Activated CD8-positive, alpha-beta memory T cell treated with anti-CD3 and anti-CD28 coated beads, Interleukin-2, amount 50 U/mL, for 48 hours (primary cell): ENCODE data around the gene IL36RN.

Experiments used
- DNase-seq: peaks from one replicate; pipeline ENCODE4 v3.0.0-alpha.2; 2020

Gene IL36RN

GRCh38 chr2:113058998-113059960 lies at the start of gene IL36RN:
Gene IL36RN (plus strand): TSS chr2:113059198. CDS start chr2:113059439, 241 bp downstream.
- no peak for DNase-seq

DNA sequence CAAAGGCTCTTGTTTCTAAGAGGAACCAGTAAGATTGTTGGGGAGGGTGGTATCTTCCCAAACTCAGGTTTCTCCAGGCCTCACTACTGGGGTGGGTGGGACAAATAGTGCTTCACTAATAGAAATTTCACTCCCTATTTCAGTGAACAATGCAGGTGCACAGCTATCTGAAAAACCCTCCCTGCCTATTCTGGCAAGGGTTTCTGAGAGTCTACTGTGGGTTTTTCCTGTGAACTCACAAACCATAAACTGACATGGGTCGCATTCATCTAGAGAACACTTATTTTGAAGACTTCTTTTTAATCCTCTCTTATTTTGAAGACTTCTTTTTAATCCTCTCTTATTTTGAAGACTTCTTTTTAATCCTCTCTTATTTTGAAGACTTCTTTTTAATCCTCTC lies 49.4 kb upstream of the IL36RN start:
- no peak for DNase-seq

DNA sequence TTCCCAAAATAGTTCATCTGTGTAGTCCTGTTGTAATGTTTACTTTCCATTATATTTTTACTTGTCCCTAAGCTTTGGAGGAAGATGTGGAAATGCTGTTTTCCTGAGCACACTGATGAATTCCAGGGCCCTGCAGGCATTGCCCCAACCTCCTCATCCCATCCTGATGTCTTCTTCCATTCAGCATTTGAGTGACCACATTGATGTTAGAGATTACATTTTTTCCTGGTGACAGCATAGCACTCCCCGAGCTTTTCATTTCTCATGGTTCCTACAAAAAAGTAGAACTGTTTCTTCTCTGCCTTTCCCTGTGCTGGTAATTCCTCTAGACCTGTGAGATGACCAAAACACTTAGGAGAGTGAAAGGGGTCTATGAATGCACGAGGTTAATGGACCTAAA lies 48.9 kb upstream of the IL36RN start:
- DNase-seq, result no peak

DNA sequence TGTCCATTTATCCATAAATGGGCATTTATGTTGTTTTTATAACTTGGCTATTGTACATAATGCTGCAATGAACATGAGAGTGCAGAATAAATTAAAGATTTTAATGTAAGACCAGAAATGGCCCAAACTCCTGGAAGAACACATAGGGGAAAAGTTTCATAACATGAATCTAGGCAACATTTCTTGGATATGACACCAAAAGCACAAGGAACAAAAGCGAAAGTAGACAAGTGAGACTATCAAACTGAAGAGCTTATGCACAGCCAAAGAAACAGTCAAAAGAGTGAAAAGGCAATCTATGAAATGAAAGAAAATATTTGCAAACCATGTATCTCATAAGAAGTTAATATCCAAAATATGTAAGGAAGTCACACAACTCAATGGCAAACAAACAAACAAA lies 47.9 kb upstream of the IL36RN start:
- DNase-seq, result no peak

GRCh38 chr2:113012436-113013335 lies 46.3 kb upstream of the IL36RN start:
- no peak for DNase-seq

DNA sequence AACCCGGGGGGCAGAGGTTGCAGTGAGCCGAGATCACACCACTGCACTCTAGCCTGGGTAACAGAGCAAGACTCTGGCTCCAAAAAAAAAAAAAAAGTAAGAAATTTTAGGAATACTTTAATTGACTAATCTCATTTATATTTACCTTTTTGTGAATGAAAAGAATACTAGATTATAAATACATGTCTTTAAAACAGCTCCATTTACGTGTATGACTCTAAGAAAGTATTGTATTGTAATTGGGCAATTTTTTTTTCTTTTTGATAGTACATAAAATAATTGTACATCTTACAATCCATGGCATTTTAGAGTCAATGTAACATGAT lies 45.7 kb upstream of the IL36RN start:
- no peak for DNase-seq

DNA sequence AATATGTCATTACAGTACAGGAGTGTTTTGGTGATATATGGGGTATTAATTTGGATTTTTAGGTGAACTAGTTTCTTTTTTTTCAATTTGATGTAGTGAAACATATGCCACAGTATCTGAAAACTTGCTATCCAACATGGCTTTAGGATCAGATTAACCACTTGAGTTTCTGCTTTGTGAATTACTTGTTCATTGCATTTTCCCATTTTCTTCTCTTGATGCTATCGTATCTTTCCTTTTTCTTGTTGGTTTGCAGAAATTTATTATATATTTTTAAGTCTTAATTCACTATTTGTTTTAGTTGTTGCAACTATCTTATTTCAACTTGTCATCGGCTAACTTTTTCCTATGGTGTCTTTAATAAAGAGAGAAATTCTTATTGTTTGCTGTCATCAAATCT lies 44.9 kb upstream of the IL36RN start:
- DNase-seq, result no peak

GRCh38 chr2:113015042-113015441 lies 44.0 kb upstream of the IL36RN start:
- no peak for DNase-seq

- no peak for DNase-seq
These were observed 43.3 kb upstream of the IL36RN start for GRCh38 chr2:113015655-113016054.

- DNase-seq, result no peak
These were observed 40.5 kb upstream of the IL36RN start for GRCh38 chr2:113018509-113018908.

DNA sequence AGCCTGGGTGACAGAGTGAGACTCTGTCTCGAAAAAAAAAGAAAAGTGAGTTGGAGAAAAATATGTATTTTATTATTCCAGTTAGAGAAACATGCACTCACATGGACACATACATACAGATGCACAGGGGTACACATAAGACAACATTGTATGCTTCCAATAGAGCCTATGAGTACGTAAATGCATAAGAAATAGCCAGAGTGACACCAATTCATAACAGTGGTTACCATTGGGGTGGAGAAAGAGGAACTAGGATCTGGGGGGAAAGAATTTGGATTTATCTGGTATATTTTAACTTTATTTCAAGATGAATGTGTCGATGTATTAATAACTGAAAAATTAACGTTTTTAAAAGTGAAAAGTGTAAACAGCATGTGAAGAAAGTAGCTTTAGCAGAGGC lies 37.7 kb upstream of the IL36RN start:
- no peak for DNase-seq

DNA sequence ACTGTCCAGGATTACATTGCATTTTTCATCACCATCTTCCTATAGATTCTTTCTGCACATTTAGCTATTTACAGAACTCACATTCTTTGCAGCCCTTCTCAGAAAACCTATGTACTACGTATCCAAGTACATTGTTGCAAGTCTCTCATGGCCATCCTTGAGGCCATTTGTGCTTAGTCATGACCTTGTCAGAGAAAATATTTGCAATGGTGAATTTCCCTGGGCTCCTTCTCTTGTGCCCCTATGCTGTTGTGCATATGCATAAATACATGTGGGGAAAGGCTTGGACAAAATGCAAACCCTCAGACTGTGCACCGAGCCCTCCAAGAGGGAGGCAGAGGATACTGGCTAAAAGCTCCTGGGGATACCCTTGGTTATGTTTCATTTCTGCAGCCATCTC lies 34.2 kb upstream of the IL36RN start:
- no peak for DNase-seq

- no peak for DNase-seq
These were observed 33.3 kb upstream of the IL36RN start for GRCh38 chr2:113025737-113026136.

GRCh38 chr2:113027691-113028090 lies 31.3 kb upstream of the IL36RN start:
- DNase-seq, result no peak

DNA sequence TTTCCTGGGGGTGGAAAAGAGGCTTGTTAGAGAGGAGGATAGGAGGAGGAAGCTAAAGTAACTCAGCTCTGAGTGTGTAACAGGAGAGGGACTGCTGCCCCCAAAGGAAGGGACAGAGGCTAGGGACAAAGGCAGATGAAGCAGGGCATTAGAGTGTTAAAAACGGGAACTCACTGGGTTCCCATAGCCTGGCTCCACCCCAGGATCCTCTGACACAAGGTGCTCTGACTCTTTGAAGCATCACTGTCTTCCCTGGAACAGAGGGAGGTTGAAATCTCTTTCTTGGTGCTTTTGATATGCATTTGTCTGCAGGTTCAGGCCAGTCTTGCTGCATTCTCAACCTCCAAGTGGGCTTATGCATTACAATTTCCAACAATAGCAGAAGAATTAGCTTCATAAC lies 30.9 kb upstream of the IL36RN start:
- DNase-seq, result no peak

DNA sequence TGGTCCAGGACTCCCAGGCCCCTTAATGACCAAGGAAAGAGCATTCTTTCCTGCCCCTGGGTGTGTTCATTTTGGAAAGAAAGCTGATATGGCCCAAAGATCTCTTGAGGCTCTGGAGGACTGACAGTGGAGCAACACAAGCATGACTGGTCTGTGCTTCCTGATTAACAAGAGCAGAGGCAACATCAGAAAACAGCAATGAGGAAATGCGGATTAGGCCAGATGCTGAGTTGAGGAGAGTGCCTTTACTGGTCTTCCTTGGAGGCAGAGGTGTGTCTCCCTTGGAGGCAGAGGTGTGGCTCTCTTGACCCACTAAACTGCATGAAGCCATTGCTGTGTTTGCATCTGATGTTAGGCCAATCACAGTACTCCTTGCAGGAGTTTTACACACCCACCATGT lies 26.3 kb upstream of the IL36RN start:
- DNase-seq, result no peak

DNA sequence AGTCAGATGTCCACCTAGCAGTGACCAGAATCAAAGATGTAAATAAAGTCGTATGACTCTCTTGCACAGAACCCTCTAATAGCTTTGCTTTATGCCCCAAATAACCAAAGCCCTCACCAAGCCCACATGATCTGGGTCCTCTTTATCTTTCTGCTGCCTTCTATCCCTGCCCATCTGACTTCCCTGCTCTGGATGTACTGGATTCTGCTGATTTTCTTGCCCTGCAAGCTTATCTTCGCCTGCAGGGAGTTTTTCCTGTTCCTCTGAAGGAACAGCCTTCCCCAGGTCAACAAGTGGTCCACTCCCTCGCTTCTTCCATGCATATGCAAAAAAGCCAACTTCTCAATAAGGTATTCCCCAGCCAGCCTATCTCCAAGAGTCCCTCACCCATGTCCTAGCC lies 25.0 kb upstream of the IL36RN start:
- no peak for DNase-seq

- DNase-seq, result no peak
These were observed 22.2 kb upstream of the IL36RN start for GRCh38 chr2:113036763-113037162.

DNA sequence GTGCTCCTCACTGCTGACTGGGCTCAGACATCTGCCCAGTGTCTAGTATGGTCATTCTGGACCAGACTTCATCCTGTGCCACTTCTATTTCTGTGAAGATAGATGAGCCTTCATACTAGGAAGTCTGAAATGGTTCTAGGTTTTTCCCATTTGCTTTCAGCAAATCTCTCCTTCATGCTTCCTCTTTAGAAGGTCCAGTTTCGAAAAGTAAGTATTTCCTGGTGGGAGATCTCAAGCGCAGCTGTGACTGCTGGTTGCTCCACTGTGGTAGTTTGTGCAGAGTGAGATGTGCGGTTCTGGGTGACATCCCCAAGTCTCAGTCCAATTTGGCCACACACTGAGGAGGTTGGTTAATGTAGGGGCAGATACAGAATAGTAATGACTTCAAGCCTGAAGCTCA lies 20.7 kb upstream of the IL36RN start:
- DNase-seq, result no peak

GRCh38 chr2:113039158-113039557 lies 19.8 kb upstream of the IL36RN start:
- no peak for DNase-seq

DNA sequence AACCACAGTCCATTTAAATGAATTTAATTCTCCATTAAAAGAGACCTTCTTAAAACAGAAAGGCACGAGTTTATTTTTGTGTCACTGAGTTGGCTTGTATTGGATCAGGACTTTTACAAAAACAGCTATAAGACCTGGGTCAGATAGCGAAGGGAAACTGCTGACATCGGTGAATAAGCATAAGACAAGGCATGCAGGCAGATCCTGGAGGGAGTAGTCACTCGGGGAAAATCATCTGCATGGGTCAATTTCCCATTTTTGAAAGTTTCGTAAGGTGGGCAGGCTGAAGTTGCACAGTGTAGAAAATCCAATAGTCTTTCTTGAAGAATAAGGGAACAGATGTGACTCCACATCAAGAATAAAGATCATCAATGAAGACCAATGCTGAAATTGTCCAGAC lies 19.3 kb upstream of the IL36RN start:
- DNase-seq, result no peak

DNA sequence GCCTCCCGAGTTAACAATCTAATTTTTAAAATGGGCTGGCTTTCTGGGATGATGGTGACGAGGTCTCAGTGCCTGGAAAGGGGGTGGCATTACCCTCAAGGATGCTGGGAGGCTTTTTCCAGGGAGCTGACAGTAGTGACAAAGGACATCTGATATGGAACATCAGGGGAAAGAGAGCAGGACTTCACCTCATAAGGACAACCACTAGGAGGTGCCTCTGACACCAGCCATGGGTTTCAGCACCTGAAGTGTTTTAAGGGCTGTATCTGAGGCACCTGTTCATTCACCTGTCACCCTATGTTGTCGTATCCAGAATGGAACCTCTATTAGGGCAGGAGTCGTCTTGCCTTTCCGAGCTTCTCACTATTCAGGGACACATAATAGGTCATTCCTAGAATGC lies 17.1 kb upstream of the IL36RN start:
- no peak for DNase-seq

DNA sequence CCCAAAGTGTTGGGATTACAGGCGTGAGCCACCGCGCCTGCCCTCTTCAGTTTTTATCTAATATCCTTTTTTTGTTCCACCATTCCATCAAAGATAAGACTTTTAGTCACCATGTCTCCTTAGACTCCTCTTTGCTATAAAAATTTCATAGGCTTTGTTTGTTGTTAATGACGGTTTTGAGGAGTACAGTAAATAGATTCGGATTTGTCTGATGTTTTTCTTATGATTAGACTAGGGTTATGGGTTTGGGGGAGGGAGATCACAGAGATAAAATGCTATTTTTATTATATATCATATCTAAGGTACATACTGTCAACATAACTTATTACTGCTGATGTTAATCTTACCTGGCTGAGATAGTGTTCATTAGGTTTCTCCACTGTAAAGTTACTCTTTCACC lies 12.5 kb upstream of the IL36RN start:
- no peak for DNase-seq
